PC-9 (cell line): Measurements from ENCODE around the gene HMGCR. TPM values are rescaled to one million over a fixed set of nuclear protein-coding genes. Genes with fewer than 3 reads are reported as not detected.

Experiments used
- BruUV-seq: library from RNA; stranded (reverse); fragments of 400-500 nt; replicated peaks from 2 replicates; lab custom pipeline; 2021; lab: Mats Ljungman, UMichigan
- CTCF ChIA-PET: fragments of 300-600 bp; sonication (Branson Sonifier 250); formaldehyde crosslinking; loops from one replicate; lab custom pipeline; 2022; ENCODE audit warnings: antibody characterized with exemption; lab: Charles Lee
- POLR2A ChIA-PET: fragments of 300-600 bp; sonication (Branson Sonifier 250); formaldehyde crosslinking; loops from one replicate; lab custom pipeline; 2022; ENCODE audit warnings: antibody characterized with exemption; ENCODE audit not compliant: unreplicated experiment; lab: Charles Lee
- DNase-seq, 2 experiments: peaks; one replicate each; pipeline versions ENCODE4 v3.0.0 to v3.0.0-alpha.2; 2015 to 2022; ENCODE audit warnings: mixed read lengths in 1 of 2
- H2AFZ ChIP-seq: fragments of 200-600 bp; sonication (generic); 2 replicates; pipeline ENCODE4 v1.8.1; 2017; ENCODE audit warnings: antibody characterized with exemption
- H3F3A ChIP-seq: fragments of 200-600 bp; sonication (generic); 2 replicates; pipeline ENCODE4 v1.8.1; 2017; ENCODE audit warnings: antibody characterized with exemption, mild to moderate bottlenecking, low read depth; ENCODE audit not compliant: insufficient read depth
- H3K27ac ChIP-seq: fragments of 200-600 bp; sonication (generic); 2 replicates; pipeline ENCODE4 v1.6.1; 2016; ENCODE audit warnings: mixed run types
- H3K27me3 ChIP-seq: fragments of 200-600 bp; sonication (generic); 2 replicates; pipeline ENCODE4 v1.6.1; 2016; ENCODE audit warnings: low read depth, mixed run types; ENCODE audit not compliant: insufficient read depth
- H3K36me3 ChIP-seq: fragments of 200-600 bp; sonication (generic); 2 replicates; pipeline ENCODE4 v1.6.1; 2016; ENCODE audit warnings: low read depth, mixed run types
- H3K4me1 ChIP-seq: fragments of 200-600 bp; sonication (generic); replicated peaks from 2 replicates; pipeline ENCODE4 v1.6.1; 2016; ENCODE audit warnings: mixed run types; ENCODE audit not compliant: insufficient read depth
- H3K4me2 ChIP-seq: fragments of 200-600 bp; sonication (generic); 2 replicates; pipeline ENCODE4 v1.6.1; 2017; ENCODE audit warnings: mixed run types
- H3K4me3 ChIP-seq: fragments of 200-600 bp; sonication (generic); 2 replicates; pipeline ENCODE4 v1.6.1; 2016; ENCODE audit warnings: mixed run types
- H3K79me2 ChIP-seq: fragments of 200-600 bp; sonication (generic); 2 replicates; pipeline ENCODE4 v1.6.1; 2017; ENCODE audit warnings: low read depth, mixed run types
- H3K9me2 ChIP-seq: fragments of 200-600 bp; sonication (generic); 2 replicates; pipeline ENCODE4 v1.8.1; 2017; ENCODE audit warnings: mild to moderate bottlenecking; ENCODE audit not compliant: insufficient read depth
- H3K9me3 ChIP-seq: fragments of 200-600 bp; sonication (generic); 2 replicates; pipeline ENCODE4 v1.8.1; 2016; ENCODE audit warnings: low read depth; ENCODE audit not compliant: insufficient read depth
- H4K20me1 ChIP-seq: fragments of 200-600 bp; sonication (generic); 2 replicates; pipeline ENCODE4 v1.8.1; 2017; ENCODE audit not compliant: insufficient read depth
- CTCF ChIP-seq: fragments of 200-600 bp; sonication (generic); conservative IDR thresholded peaks from 2 replicates; pipeline ENCODE4 v1.6.1; 2017; ENCODE audit warnings: mixed run types, antibody characterized with exemption, mild to moderate bottlenecking, moderate library complexity
- EZH2 ChIP-seq: fragments of 200-600 bp; sonication (generic); IDR thresholded peaks from 2 replicates; pipeline ENCODE4 v1.8.0; 2017; ENCODE audit warnings: antibody characterized with exemption, low read depth
- intact Hi-C: fragments of 100-400 bp; cut with micrococcal nuclease; formaldehyde crosslinking; loops from one replicate; pipeline ENCODE4 v1.10.0; 2022; ENCODE audit not compliant: unreplicated experiment
- total RNA-seq: library from RNA; stranded (reverse); gene quantifications from 2 replicates; pipeline ENCODE4 v1.2.3, GENCODE V29; 2021

HMGCR gene
- total RNA-seq, 1 experiment from 2014 or later, result 86.8 TPM

DNA sequence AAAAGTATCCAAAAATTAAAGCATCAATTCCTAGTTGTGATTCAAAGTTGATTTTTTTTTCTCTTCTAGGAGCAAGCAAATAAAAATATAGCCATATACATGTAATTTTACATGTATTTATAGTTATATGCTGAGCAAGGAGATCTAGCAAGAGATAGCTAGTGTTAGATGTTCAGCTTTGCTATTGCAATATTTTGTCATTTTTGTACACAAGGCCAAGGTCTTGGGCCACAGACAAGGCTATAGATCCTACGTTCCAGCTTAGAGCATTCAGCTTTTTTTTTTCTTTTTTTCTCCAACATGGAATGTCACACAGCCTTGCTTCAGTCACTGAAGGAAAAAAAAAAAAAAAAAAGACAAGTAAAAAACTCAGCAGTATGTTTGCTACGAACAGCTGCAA is 36.8 kb downstream of the HMGCR start:
- no peaks in the 10 kb centered on the region for H3K4me1 ChIP-seq
- no peaks in the 10 kb centered on the region for H4K20me1 ChIP-seq
- POLR2A ChIA-PET, result no interaction called here
- no peaks in the 10 kb centered on the region for H3K79me2 ChIP-seq
- no peak overlapping the region for H3K4me3 ChIP-seq
- H3K36me3 ChIP-seq, result peaks cover 5% of the 10 kb centered on the region; the same call in 1 of the 2 replicates
- CTCF ChIA-PET, result no interaction called here
- no peak overlapping the region for H2AFZ ChIP-seq
- TF ChIP-seq CTCF (no peak), EZH2 (no peak)
- no peak overlapping the region for H3K27ac ChIP-seq
- H3K27me3 ChIP-seq, result no peaks in the 10 kb centered on the region
- intact Hi-C loops, result no loop called here
- H3K9me2 ChIP-seq, result no peaks in the 10 kb centered on the region
- H3K9me3 ChIP-seq, result no peaks in the 10 kb centered on the region
- BruUV-seq, result no TSS peak
- no peaks in the 10 kb centered on the region; the same call in 1 of the 2 replicates for H3F3A ChIP-seq
- DNase-seq, result no peak
- no peak overlapping the region for H3K4me2 ChIP-seq

DNA sequence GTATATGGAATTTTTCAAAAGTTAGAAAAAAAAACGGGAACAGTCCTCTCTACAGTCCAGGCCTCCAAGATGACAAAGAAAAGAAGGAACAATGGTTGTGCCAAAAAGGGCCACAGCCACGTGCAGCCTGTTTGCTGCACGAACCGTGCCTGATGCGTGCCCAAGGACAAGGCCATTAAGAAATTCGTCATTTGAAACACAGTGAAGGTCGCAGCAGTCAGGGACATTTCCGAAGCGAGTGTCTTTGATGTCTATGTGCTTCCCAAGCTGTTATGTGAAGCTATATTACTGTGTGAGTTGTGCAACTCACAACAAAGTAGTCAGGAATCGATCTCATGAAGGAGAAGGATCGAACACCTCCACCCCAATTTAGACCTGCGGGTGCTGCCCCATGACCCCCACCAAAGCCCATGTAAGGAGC is 37.4 kb downstream of the HMGCR start:
- Histone ChIP-seq H4K20me1 (no peaks in the 10 kb centered on the region), H3K27me3 (no peaks in the 10 kb centered on the region), H2AFZ (no peak overlapping the region), H3F3A (no peaks in the 10 kb centered on the region; the same call in 1 of the 2 replicates), H3K4me2 (no peak overlapping the region), H3K9me3 (no peaks in the 10 kb centered on the region), H3K4me3 (no peak overlapping the region), H3K27ac (no peak overlapping the region), H3K4me1 (no peaks in the 10 kb centered on the region), H3K79me2 (no peaks in the 10 kb centered on the region), H3K36me3 (peaks cover 5% of the 10 kb centered on the region; the same call in 1 of the 2 replicates), H3K9me2 (no peaks in the 10 kb centered on the region)
- no peak for DNase-seq
- no peak for TF ChIP-seq CTCF
- TF ChIP-seq EZH2, result no peak
- CTCF ChIA-PET, result no interaction called here
- intact Hi-C loops, result no loop called here
- no TSS peak for BruUV-seq
- POLR2A ChIA-PET, result no interaction called here

GRCh38 chr5:75375414-75375813 is 38.4 kb downstream of the HMGCR start:
- no peaks in the 10 kb centered on the region for H3K9me2 ChIP-seq
- H3K27me3 ChIP-seq, result no peaks in the 10 kb centered on the region
- intact Hi-C loops, result no loop called here
- BruUV-seq, result no TSS peak
- H3F3A ChIP-seq, result no peaks in the 10 kb centered on the region; the same call in 1 of the 2 replicates
- ChIA-PET POLR2A (no interaction called here), CTCF (no interaction called here)
- H3K36me3 ChIP-seq, result peaks cover 5% of the 10 kb centered on the region; the same call in 1 of the 2 replicates
- no peaks in the 10 kb centered on the region for H4K20me1 ChIP-seq
- TF ChIP-seq CTCF, result no peak
- TF ChIP-seq EZH2, result no peak
- no peaks in the 10 kb centered on the region for H3K9me3 ChIP-seq
- no peak overlapping the region for H3K4me2 ChIP-seq
- H3K4me1 ChIP-seq, result no peaks in the 10 kb centered on the region
- no peak for DNase-seq
- no peak overlapping the region for H3K27ac ChIP-seq
- no peak overlapping the region for H3K4me3 ChIP-seq
- no peak overlapping the region for H2AFZ ChIP-seq
- no peaks in the 10 kb centered on the region for H3K79me2 ChIP-seq
